ENCODE measurements around the gene PIN1. TPM values are rescaled to one million over a fixed set of nuclear protein-coding genes. Genes with fewer than 3 reads are reported as not detected.

Gene PIN1
- total RNA-seq, 2 donors from 2014 or later, result 76.5 to 79.4 TPM

- Histone ChIP-seq H3K36me3 (no peaks in the 10 kb centered on the region), H3K27me3 (replicated peaks; ENCODE audit: insufficient read depth) (no peaks in the 10 kb centered on the region), H3K4me1 (ENCODE audit: control insufficient read depth in 1 of 2, low read depth in 2 of 2) (no peaks in the 10 kb centered on the region), H3K4me3 (no peak overlapping the region), H3K27ac (no peak overlapping the region), H3K9me3 (no peaks in the 10 kb centered on the region)
- DNase-seq (ENCODE audit: low spot score) (no peak), ATAC-seq (ENCODE audit: insufficient number of reproducible peaks, low FRiP score, low read depth) (no peak)
- TF ChIP-seq CTCF (IDR thresholded peaks at IDR 0.05), result no peak
Measured at GRCh38 chr19:9863759-9864158, 28.6 kb downstream of the PIN1 start.

- no peak for TF ChIP-seq CTCF (IDR thresholded peaks at IDR 0.05)
- Histone ChIP-seq H3K36me3 (no peaks in the 10 kb centered on the region), H3K4me1 (ENCODE audit: control insufficient read depth in 1 of 2, low read depth in 2 of 2) (no peaks in the 10 kb centered on the region), H3K27ac (no peak overlapping the region), H3K27me3 (replicated peaks; ENCODE audit: insufficient read depth) (no peaks in the 10 kb centered on the region), H3K9me3 (no peaks in the 10 kb centered on the region), H3K4me3 (no peak overlapping the region)
- no peak for DNase-seq (ENCODE audit: low spot score)
- no peak for ATAC-seq (ENCODE audit: insufficient number of reproducible peaks, low FRiP score, low read depth)
Measured at GRCh38 chr19:9865732-9866501, 30.8 kb downstream of the PIN1 start.

GRCh38 chr19:9868983-9869617 is 34.0 kb downstream of the PIN1 start:
- H3K9me3 ChIP-seq, result no peaks in the 10 kb centered on the region
- ATAC-seq (ENCODE audit: insufficient number of reproducible peaks, low FRiP score, low read depth), result no peak
- no peak overlapping the region for H3K4me3 ChIP-seq
- H3K36me3 ChIP-seq, result no peaks in the 10 kb centered on the region
- no peaks in the 10 kb centered on the region for H3K4me1 ChIP-seq (ENCODE audit: control insufficient read depth in 1 of 2, low read depth in 2 of 2)
- TF ChIP-seq CTCF (IDR thresholded peaks at IDR 0.05), result no peak
- no peak for DNase-seq (ENCODE audit: low spot score)
- H3K27ac ChIP-seq, result no peak overlapping the region
- no peaks in the 10 kb centered on the region for H3K27me3 ChIP-seq (replicated peaks; ENCODE audit: insufficient read depth)

GRCh38 chr19:9871626-9872338 is 36.7 kb downstream of the PIN1 start:
- Histone ChIP-seq H3K27me3 (replicated peaks; ENCODE audit: insufficient read depth) (no peaks in the 10 kb centered on the region), H3K4me1 (ENCODE audit: control insufficient read depth in 1 of 2, low read depth in 2 of 2) (no peaks in the 10 kb centered on the region), H3K27ac (no peak overlapping the region), H3K9me3 (no peaks in the 10 kb centered on the region), H3K36me3 (no peaks in the 10 kb centered on the region), H3K4me3 (no peak overlapping the region)
- no peak for TF ChIP-seq CTCF (IDR thresholded peaks at IDR 0.05)
- no peak for ATAC-seq (ENCODE audit: insufficient number of reproducible peaks, low FRiP score, low read depth)
- no peak for DNase-seq (ENCODE audit: low spot score)

- H3K27ac ChIP-seq, result no peak overlapping the region
- TF ChIP-seq CTCF (IDR thresholded peaks at IDR 0.05), result no peak
- H3K27me3 ChIP-seq (replicated peaks; ENCODE audit: insufficient read depth), result no peaks in the 10 kb centered on the region
- H3K9me3 ChIP-seq, result no peaks in the 10 kb centered on the region
- ATAC-seq (ENCODE audit: insufficient number of reproducible peaks, low FRiP score, low read depth) (no peak), DNase-seq (ENCODE audit: low spot score) (no peak)
- no peak overlapping the region for H3K4me3 ChIP-seq
- no peaks in the 10 kb centered on the region for H3K4me1 ChIP-seq (ENCODE audit: control insufficient read depth in 1 of 2, low read depth in 2 of 2)
- no peaks in the 10 kb centered on the region for H3K36me3 ChIP-seq
Measured at GRCh38 chr19:9872618-9873242, 37.6 kb downstream of the PIN1 start.

Data from thoracic aorta (tissue), 2 donors.